SK-N-SH (cell line): ENCODE results near the gene KCND3. TPM values are rescaled to one million over a fixed set of nuclear protein-coding genes. Genes with fewer than 3 reads are reported as not detected.

ENCODE experiments used
- CTCF ChIA-PET: fragments of 300-600, 350-600 bp; formaldehyde crosslinking; extraction: SDS; loops from one replicate; lab custom pipeline; 2021; lab: Yijun Ruan, JAX
- POLR2A ChIA-PET: fragments of 350-600 bp; sonication (Branson Sonifier 250); formaldehyde crosslinking; extraction: SDS; loops from one replicate; lab custom pipeline; 2020; ENCODE audit warnings: antibody characterized with exemption, inconsistent platforms; lab: Yijun Ruan, JAX
- DNase-seq: peaks from one replicate; pipeline ENCODE4 v3.0.0; 2012
- H2AFZ ChIP-seq: fragments of 200-600 bp; sonication (generic); 2 replicates; pipeline ENCODE4 v1.8.1; 2016; ENCODE audit warnings: antibody characterized with exemption, mild to moderate bottlenecking, low read depth
- H3F3A ChIP-seq: fragments of 200-600 bp; sonication (generic); replicated peaks from 2 replicates; pipeline ENCODE3; 2016; ENCODE audit warnings: antibody characterized with exemption, mild to moderate bottlenecking; ENCODE audit not compliant: insufficient read depth
- H3K27ac ChIP-seq, 2 experiments: fragments of 200-500 bp in 1 of 2; fragments of 200-600 bp in 1 of 2; sonication (Bioruptor generic) in 1 of 2; sonication (generic), shearing (Covaris generic) in 1 of 2; 2 replicates each; pipeline versions ENCODE4 v1.5.1 to v1.6.1; 2014 to 2016; ENCODE audit warnings: low read depth in 2 of 2, inconsistent platforms in 1 of 2, low read length in 1 of 2, mild to moderate bottlenecking in 1 of 2, mixed read lengths in 1 of 2
- H3K27me3 ChIP-seq: fragments of 200-600 bp; sonication (generic), shearing (Covaris generic); 2 replicates; pipeline ENCODE4 v1.6.1; 2016; ENCODE audit warnings: mixed run types; ENCODE audit not compliant: insufficient read depth
- H3K36me3 ChIP-seq, 2 experiments: fragments of 200-500 bp in 1 of 2; fragments of 200-600 bp in 1 of 2; sonication (Bioruptor generic) in 1 of 2; sonication (generic) in 1 of 2; replicated peaks in 1 of 2; 2 replicates each; pipeline versions ENCODE3 to v1.5.1; 2014 to 2016; ENCODE audit warnings: low read length in 1 of 2, mild to moderate bottlenecking in 1 of 2; ENCODE audit not compliant: insufficient read depth in 2 of 2, control insufficient read depth in 1 of 2
- H3K4me1 ChIP-seq, 2 experiments: fragments of 200-500 bp in 1 of 2; fragments of 200-600 bp in 1 of 2; sonication (Bioruptor generic) in 1 of 2; sonication (generic), shearing (Covaris generic) in 1 of 2; 2 replicates each; pipeline versions ENCODE4 v1.5.1 to v1.6.1; 2014 to 2016; ENCODE audit warnings: low read depth in 1 of 2, low read length in 1 of 2, mixed run types in 1 of 2; ENCODE audit not compliant: insufficient read depth in 2 of 2, control insufficient read depth in 1 of 2
- H3K4me2 ChIP-seq: fragments of 200-600 bp; sonication (generic), shearing (Covaris generic); 2 replicates; pipeline ENCODE4 v1.6.1; 2017; ENCODE audit warnings: mixed run types
- H3K4me3 ChIP-seq, 2 experiments: fragments of 200-500 bp in 1 of 2; fragments of 200-600 bp in 1 of 2; sonication (Bioruptor generic) in 1 of 2; sonication (generic), shearing (Covaris generic) in 1 of 2; 2 replicates each; pipeline versions ENCODE4 v1.5.1 to v1.8.1; 2014 to 2016; ENCODE audit warnings: low read depth in 2 of 2, inconsistent platforms in 1 of 2, low read length in 1 of 2, mild to moderate bottlenecking in 1 of 2, mixed read lengths in 1 of 2, moderate library complexity in 1 of 2
- H3K79me2 ChIP-seq: fragments of 200-600 bp; sonication (generic); 2 replicates; pipeline ENCODE4 v1.8.1; 2017; ENCODE audit warnings: mild to moderate bottlenecking; ENCODE audit not compliant: insufficient read depth
- H3K9ac ChIP-seq: fragments of 200-600 bp; sonication (generic); 2 replicates; pipeline ENCODE4 v1.6.1; 2017; ENCODE audit warnings: mixed run types
- H3K9me2 ChIP-seq: fragments of 200-600 bp; sonication (generic); 2 replicates; pipeline ENCODE4 v1.6.1; 2017; ENCODE audit warnings: mixed run types
- H3K9me3 ChIP-seq: fragments of 200-600 bp; sonication (generic); 2 replicates; pipeline ENCODE4 v1.6.1; 2017; ENCODE audit warnings: mixed run types, mild to moderate bottlenecking, moderate library complexity
- H4K20me1 ChIP-seq: fragments of 200-600 bp; sonication (generic); 2 replicates; pipeline ENCODE4 v1.6.1; 2017; ENCODE audit warnings: mild to moderate bottlenecking, mixed run types; ENCODE audit not compliant: insufficient read depth
- ELF1 ChIP-seq: IDR thresholded peaks from 2 replicates; pipeline ENCODE4 v1.4.0; 2012
- EP300 ChIP-seq, 2 experiments: IDR thresholded peaks; 2 replicates each; pipeline versions ENCODE4 v1.4.0 to v1.6.1; 2012; ENCODE audit warnings: borderline replicate concordance in 1 of 2, low read depth in 1 of 2, low read length in 1 of 2
- EZH2phosphoT487 ChIP-seq: fragments of 200-600 bp; sonication (generic); IDR thresholded peaks from 2 replicates; pipeline ENCODE4 v1.6.1; 2017; ENCODE audit warnings: low read depth, mixed run types, mild to moderate bottlenecking, antibody characterized with exemption, moderate library complexity, borderline replicate concordance
- FOXM1 ChIP-seq: IDR thresholded peaks from 2 replicates; pipeline ENCODE4 v1.4.0; 2012; ENCODE audit warnings: low read depth, mild to moderate bottlenecking
- GABPA ChIP-seq: IDR thresholded peaks from 2 replicates; pipeline ENCODE4 v1.4.0; 2012; ENCODE audit warnings: low read depth, mild to moderate bottlenecking
- GATA2 ChIP-seq: sonication (generic); formaldehyde crosslinking; IDR thresholded peaks from 2 replicates; pipeline ENCODE4 v1.5.0; 2020; ENCODE audit warnings: mild to moderate bottlenecking, missing genetic modification reagents
- JUND ChIP-seq: IDR thresholded peaks from 2 replicates; pipeline ENCODE4 v1.4.0; 2012
- MAX ChIP-seq: IDR thresholded peaks from 2 replicates; pipeline ENCODE4 v1.4.0; 2012; ENCODE audit warnings: low read depth
- MEF2A ChIP-seq: IDR thresholded peaks from 2 replicates; pipeline ENCODE4 v1.4.0; 2012; ENCODE audit warnings: low read depth, borderline replicate concordance
- NFIC ChIP-seq: IDR thresholded peaks from 2 replicates; pipeline ENCODE4 v1.4.0; 2012; ENCODE audit warnings: borderline replicate concordance
- NRF1 ChIP-seq: IDR thresholded peaks from 2 replicates; pipeline ENCODE4 v1.6.1; 2012; ENCODE audit warnings: low read depth, mild to moderate bottlenecking, low read length
- POLR2AphosphoS5 ChIP-seq: IDR thresholded peaks from 2 replicates; pipeline ENCODE4 v1.6.1; 2012; ENCODE audit warnings: low read depth, low read length
- RCOR1 ChIP-seq: fragments of 150-350 bp; IDR thresholded peaks from 2 replicates; pipeline ENCODE4 v1.6.1; 2017; ENCODE audit warnings: antibody characterized with exemption, low read length
- REST ChIP-seq: IDR thresholded peaks from 2 replicates; pipeline ENCODE4 v1.6.1; 2012; ENCODE audit warnings: mild to moderate bottlenecking, low read depth, low read length, moderate library complexity
- RXRA ChIP-seq: IDR thresholded peaks from 2 replicates; pipeline ENCODE4 v1.4.0; 2012; ENCODE audit warnings: low read depth, mild to moderate bottlenecking, borderline replicate concordance
- SIN3A ChIP-seq: IDR thresholded peaks from 2 replicates; pipeline ENCODE4 v1.6.1; 2012; ENCODE audit warnings: low read depth, mild to moderate bottlenecking, low read length, moderate library complexity, borderline replicate concordance
- SMC3 ChIP-seq: IDR thresholded peaks from 2 replicates; pipeline ENCODE4 v1.6.1; 2012; ENCODE audit warnings: low read depth, low read length, improper control_type of control experiment
- TAF1 ChIP-seq: IDR thresholded peaks from 2 replicates; pipeline ENCODE4 v1.6.1; 2012; ENCODE audit warnings: low read depth, mild to moderate bottlenecking, low read length, moderate library complexity, borderline replicate concordance
- USF1 ChIP-seq: IDR thresholded peaks from 2 replicates; pipeline ENCODE4 v1.4.0; 2012; ENCODE audit warnings: low read depth, borderline replicate concordance
- WGBS: methylation state at CpG from one replicate; pipeline ENCODE4 v1.1.6; 2017; ENCODE audit warnings: low lambda C conversion rate; 5-methylcytosine and 5-hydroxymethylcytosine counted together
- polyA plus RNA-seq, 3 experiments: library from polyadenylated mRNA; depleted of rRNA; stranded (reverse); fragments of >200 nt; gene quantifications; 2 replicates each; pipeline ENCODE4 v1.2.3, GENCODE V29; 2012

The KCND3 gene
- polyA plus RNA-seq, 1 of the 3 experiments (the other 2 are of a cell fraction), result not detected

GRCh38 chr1:111804776-111805175 is 184.7 kb downstream of the KCND3 start:
- POLR2A ChIA-PET, result no interaction called here

More at GRCh38 chr1:111804776-111805175, 184.7 kb downstream of the KCND3 start:
- no peak overlapping the region for H3K27ac ChIP-seq
- no peaks in the 10 kb centered on the region for H3K9me3 ChIP-seq
- no peaks in the 10 kb centered on the region for H3K9me2 ChIP-seq
- no peak overlapping the region for H3K9ac ChIP-seq
- TF ChIP-seq ELF1 (no peak), MAX (no peak), JUND (no peak), GATA2 (no peak), SIN3A (no peak), USF1 (no peak), NFIC (no peak), SMC3 (no peak), FOXM1 (no peak), TAF1 (no peak), EZH2phosphoT487 (no peak), REST (no peak), GABPA (no peak), MEF2A (no peak), RXRA (no peak), RCOR1 (no peak), POLR2AphosphoS5 (no peak), EP300 (IDR thresholded peaks at IDR 0.05; ENCODE audit: borderline replicate concordance in 1 of 2, low read depth in 1 of 2, low read length in 1 of 2) (no peak), NRF1 (no peak)
- DNase-seq, result peak; percentile 26
- no peaks in the 10 kb centered on the region for H3K4me1 ChIP-seq
- no peaks in the 10 kb centered on the region for H3F3A ChIP-seq
- H3K4me2 ChIP-seq, result no peak overlapping the region
- WGBS, result 41% methylated on average over 7 of the region's 11 CpGs
- no peak overlapping the region for H2AFZ ChIP-seq
- H3K4me3 ChIP-seq, result no peak overlapping the region
- peaks cover 19% of the 10 kb centered on the region; the same call in 1 of the 2 replicates for H3K27me3 ChIP-seq
- CTCF ChIA-PET, result interaction anchor here (0.7 kb wide), 1 partner anchor 186 kb away, joined by 3 read pairs; no protein-coding TSS in a partner anchor
- H3K79me2 ChIP-seq, result no peaks in the 10 kb centered on the region
- no peaks in the 10 kb centered on the region for H4K20me1 ChIP-seq
- H3K36me3 ChIP-seq, result no peaks in the 10 kb centered on the region
